Erythroblast (primary cell): Measurements from ENCODE around the gene P2RY8.

Source experiments
- GATA1 ChIP-seq: IDR thresholded peaks from 2 replicates; pipeline ENCODE4 v1.6.1; 2011; ENCODE audit warnings: low read depth, mild to moderate bottlenecking, control low read depth, low read length, moderate library complexity
- POLR2A ChIP-seq: IDR thresholded peaks from 2 replicates; pipeline ENCODE4 v1.6.1; 2011; ENCODE audit warnings: mild to moderate bottlenecking, low read length

- no peak for TF ChIP-seq POLR2A
- no peak for TF ChIP-seq GATA1
Measured at GRCh38 chrX:1425381-1425780, 111.6 kb downstream of the P2RY8 start.
